Activated gamma-delta T cell treated with anti-CD3 and anti-CD28 coated beads, Interleukin-2, amount 50 U/mL, for 16 hours (primary cell): ENCODE measurements around the gene MLLT11.

Experiments used
- DNase-seq: peaks from one replicate; pipeline ENCODE4 v3.0.0-alpha.2; 2020; ENCODE audit warnings: low read depth

MLLT11 gene, protein sequence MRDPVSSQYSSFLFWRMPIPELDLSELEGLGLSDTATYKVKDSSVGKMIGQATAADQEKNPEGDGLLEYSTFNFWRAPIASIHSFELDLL

GRCh38 chr1:151060007-151060656, at the start of gene MLLT11:
Gene MLLT11 (plus strand): TSS chr1:151060397. CDS start chr1:151067225, 6,828 bp downstream.
- DNase-seq, result no peak

DNA sequence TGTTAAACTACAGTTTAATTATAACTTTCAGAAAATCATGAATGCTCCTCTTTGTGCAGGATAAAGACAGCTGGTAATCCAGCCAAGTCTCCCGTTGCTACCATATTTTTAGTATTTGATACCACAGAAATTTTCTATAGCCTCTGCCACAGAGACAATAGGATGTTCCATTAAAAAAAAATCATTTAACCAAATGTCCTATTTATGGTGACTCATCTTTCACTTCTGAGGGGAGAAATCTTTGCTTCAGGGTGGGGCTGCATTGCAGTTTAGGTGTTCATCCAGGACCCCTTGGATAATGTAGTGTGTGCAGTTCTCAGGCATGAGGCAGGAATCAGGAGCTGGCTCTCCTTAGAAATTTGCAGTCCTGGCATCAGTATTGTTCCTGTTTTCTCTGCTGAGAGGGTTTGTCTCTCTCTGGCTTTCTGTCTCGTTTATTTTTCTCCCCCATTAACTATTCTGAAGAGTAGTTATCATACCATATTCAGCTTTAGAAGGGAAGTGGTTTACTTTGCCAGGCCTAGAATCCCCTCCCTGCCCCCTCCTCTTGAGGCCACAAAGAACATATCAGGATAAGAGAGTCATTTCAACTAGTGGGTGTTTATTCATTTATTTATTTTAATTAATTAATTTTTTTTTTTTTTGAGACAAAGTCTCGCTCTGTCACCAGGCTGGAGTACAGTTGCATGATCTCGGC, 48.9 kb upstream of the MLLT11 start:
- no peak for DNase-seq

DNA sequence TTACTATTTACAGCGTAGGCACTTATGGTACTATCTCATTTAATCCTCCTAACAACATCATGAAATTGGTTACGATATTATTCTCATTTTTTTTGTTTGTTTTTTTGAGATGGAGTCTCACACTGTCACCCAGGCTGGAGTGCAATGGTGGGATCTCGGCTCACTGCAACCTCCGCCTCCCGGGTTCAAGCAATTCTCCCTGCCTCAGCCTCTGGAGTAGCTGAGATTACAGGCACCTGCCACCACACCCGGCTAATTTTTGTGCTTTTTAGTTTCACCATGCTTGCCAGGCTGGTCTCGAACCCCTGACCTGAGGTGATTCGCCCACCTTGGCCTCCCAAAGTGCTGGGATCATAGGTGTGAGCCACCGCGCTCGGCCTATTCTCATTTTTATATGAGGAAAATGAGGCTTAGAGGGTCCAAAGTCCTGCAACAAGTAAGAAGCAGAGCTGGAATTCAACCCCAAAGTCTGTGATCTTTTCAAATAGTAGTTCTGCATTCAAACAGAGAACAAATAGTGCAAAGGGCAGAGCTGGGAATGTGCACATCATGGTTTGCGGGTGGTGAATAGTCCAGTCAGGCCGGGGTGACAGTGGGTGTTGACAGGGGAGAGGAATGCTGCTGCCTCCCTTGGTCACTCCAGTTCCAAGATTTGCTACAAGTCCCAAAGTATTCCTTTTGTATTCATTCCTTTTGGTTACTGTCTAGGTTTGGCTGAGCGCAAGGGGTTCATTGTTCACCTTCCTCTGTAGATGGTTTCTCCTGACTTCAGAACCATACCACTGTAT, 47.3 kb upstream of the MLLT11 start:
- no peak for DNase-seq

DNA sequence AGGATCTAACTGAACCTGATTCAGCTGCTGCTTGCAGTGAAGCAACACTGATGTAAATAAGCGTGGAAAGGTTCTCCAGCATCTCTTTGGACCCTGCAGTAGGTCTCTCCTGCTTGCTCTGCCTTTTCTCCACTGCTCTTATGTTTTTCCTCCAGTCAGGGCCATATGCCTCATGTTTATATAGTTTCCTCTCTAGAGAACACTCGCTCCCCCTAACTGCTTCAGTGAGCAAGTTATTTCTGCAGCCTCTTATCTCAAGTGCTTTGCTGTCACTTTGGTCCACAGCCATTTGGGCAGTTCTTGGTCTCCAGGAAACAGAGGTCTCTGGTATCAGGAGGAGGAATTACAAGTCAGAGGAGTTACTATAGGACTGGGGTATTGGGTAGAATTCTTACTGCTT, 46.7 kb upstream of the MLLT11 start:
- no peak for DNase-seq

DNA sequence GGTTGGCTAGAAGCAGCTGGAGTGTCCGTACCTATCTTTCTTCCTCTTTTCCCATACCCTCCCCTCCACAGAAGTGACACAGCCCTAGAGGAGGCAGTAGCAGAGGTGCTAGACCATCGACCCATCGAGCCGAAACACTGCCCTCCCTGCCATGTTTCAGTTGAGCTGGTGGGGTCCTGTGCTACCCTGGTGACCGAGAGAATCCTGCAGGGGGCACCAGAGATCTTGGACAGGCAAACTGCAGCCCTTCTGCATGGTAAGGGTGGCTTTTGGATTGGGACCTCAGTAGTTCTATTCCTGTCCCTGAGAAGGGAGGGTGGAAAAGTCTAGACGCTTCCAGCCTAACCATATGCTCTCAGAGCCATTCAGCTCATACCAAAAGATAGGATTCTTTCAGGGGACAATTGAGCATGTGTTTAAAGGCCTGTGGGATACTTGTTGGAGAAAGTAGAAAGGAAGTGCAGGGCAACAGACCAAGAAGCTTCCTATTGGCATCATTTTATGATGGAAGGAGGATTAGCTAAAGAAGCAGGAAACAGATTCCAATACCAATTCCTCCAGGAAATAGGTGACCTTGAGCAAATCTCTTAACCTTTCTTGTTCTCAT, 35.6 kb upstream of the MLLT11 start:
- peak; percentile 81 for DNase-seq

DNA sequence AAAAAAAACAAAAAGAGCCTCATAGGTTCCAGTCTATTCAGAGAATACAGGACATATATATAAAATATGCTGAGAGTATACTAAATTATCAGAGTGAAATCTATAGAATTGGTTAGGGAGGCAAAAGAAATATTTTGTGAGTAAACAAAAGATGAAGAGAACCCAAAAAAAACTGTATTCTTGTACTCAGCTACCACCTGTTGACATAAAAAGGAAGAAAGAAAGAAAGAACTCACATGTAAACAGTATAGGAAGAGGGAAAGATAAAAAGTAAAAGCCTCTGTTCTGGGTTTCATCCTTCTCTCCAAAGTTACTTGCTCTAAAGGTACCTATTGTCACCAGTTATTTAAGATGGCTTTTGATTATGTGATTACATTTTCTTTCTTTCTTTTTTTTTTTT, 33.7 kb upstream of the MLLT11 start:
- DNase-seq, result no peak

- no peak for DNase-seq
Measured at GRCh38 chr1:151032164-151032563, 28.0 kb upstream of the MLLT11 start.

DNA sequence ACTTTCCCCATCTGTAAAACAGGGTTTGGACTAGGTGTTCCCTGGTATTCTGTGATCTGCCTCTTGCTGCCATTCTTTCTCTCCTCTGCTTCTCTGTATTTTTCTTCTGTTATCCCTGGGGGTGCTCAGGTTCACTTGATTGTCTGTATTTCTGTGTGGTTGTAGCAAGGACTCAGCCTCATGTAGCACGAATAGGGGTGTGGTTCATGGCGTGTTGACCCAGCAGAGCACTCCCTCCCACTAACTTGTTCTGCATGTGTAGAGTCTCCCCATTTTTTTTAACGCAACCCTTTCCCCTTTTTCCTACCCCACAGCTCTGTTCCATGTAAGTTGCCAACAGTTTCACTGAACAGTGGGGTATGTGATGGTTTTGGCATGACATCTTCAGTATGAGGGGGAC, 25.0 kb upstream of the MLLT11 start:
- DNase-seq, result no peak

- DNase-seq, result no peak
Measured at GRCh38 chr1:151036356-151036755, 23.8 kb upstream of the MLLT11 start, which contains the start of gene BNIPL. Gene BNIPL (plus strand): TSS chr1:151036586. CDS start chr1:151036726, 140 bp downstream.

GRCh38 chr1:151037032-151037431, 23.2 kb upstream of the MLLT11 start:
- no peak for DNase-seq

- no peak for DNase-seq
Measured at GRCh38 chr1:151039521-151039920, 20.7 kb upstream of the MLLT11 start.

DNA sequence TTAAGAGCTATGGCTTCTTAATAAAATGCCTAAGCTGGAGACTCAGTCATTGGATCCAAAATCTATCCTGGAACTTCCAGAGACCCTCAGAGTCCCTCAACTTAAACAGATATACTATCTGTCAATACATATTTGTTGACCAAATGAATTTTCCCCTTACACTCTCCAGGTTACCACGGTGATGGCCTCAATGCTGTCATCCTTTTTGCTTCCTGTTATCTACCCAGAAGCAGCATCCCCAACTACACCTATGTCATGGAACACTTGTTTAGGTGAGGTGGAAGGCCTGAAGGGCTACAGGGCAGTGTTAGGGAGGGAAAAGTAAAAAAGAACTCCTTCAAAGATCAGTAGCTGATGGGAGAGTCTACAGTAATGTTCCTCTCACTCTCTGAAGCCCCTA, 17.0 kb upstream of the MLLT11 start:
- DNase-seq, result no peak

GRCh38 chr1:151047591-151047924, 12.6 kb upstream of the MLLT11 start, which contains the start of gene C1orf56:
Gene C1orf56 (plus strand): TSS chr1:151047751. CDS start chr1:151047848, 97 bp downstream.
- DNase-seq, result no peak

DNA sequence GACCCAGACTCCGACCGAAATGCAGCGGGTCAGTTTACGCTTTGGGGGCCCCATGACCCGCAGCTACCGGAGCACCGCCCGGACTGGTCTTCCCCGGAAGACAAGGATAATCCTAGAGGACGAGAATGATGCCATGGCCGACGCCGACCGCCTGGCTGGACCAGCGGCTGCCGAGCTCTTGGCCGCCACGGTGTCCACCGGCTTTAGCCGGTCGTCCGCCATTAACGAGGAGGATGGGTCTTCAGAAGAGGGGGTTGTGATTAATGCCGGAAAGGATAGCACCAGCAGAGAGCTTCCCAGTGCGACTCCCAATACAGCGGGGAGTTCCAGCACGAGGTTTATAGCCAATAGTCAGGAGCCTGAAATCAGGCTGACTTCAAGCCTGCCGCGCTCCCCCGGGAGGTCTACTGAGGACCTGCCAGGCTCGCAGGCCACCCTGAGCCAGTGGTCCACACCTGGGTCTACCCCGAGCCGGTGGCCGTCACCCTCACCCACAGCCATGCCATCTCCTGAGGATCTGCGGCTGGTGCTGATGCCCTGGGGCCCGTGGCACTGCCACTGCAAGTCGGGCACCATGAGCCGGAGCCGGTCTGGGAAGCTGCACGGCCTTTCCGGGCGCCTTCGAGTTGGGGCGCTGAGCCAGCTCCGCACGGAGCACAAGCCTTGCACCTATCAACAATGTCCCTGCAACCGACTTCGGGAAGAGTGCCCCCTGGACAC, 12.1 kb upstream of the MLLT11 start:
- peak; percentile 46 for DNase-seq

DNA sequence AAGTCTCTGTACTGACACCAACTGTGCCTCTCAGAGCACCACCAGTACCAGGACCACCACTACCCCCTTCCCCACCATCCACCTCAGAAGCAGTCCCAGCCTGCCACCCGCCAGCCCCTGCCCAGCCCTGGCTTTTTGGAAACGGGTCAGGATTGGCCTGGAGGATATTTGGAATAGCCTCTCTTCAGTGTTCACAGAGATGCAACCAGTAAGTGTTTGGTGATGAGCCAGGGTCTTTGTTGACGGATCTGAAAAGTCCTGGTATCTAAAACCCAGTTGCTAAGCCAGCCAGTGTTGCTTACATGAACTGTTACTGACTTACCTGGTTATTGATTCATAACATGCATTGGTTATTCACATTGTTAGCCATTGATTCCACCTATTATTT, 11.6 kb upstream of the MLLT11 start:
- no peak for DNase-seq

- DNase-seq, result no peak
Measured at GRCh38 chr1:151049458-151049857, 10.7 kb upstream of the MLLT11 start.

DNA sequence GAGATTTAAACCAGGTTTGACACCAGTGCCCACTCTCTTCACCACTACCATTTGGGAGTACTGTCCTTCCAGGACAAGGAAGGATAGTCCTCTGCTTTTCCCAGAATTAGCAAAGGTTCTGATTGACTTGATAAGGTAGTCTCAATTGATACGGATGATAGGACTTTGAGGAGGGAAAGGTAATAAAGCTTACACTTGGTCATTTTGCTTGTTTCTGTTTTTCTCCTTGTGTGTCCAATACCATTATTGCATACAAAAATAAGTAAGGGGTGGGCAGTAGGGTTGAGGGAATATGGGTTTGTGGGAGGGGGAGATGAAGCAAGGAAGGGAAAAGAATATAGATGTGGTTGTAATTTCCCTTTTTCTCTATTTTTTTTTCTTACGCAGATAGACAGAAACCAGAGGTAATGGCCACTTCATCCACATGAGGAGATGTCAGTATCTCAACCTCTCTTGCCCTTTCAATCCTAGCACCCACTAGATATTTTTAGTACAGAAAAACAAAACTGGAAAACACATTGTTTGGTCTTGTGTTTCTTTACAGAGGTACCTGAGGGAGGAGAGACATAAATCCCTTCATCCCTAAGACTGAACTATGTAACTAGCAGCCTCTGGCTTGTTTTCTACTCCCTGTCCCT, 10.0 kb upstream of the MLLT11 start:
- no peak for DNase-seq

GRCh38 chr1:151051356-151052009, 8.7 kb upstream of the MLLT11 start:
- DNase-seq, result no peak

DNA sequence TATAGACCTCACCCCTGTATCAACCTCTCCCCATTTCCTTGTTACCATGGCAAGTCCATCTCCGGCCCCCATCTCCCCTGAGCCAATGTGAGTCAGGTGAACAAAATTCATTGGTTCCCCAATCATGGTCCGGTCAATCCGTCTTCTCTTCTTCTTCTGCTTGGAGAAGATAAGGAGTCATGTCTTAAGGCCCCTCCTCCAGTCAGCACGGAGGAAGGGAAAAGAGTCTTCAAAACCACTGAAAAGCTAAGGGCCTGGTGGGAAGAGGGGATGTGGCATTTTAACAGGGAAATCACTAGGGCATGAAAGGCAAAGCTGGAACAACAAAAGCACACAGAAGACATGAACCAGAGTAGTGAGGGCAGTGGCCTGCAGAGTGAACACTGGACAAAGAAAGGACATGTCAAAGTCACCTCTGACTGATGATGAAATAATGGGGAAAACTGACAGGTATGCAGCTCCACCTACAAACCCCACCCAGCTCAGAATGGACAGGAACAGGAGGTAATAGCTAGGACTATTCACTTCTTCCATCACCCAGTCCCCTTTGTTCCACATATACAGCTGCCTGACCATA, 5.1 kb upstream of the MLLT11 start:
- no peak for DNase-seq

DNA sequence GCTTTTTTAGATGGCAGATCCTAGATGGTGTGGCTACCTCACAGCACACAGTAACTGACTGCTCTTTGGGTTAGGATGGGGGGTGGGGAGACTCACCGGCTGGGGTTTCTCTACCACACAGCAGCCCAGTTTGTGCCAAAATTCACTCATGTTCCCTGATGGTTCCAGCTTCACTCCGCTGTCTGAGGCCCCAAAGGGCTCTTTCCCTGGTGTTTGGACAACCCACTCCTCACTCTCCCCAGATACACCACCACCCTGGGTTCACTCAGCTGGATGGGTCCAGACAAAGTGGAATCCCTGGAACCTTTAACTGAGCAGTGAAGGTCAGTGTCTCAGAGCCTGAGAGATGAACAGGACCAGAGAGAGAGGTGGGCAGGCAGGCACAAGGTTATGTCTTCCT, 4.6 kb upstream of the MLLT11 start:
- no peak for DNase-seq
